HG03139 (cell line): ENCODE results near the gene ITPR1.
"Not testable (repeated sequence)": the region's sequence is repeated elsewhere in the genome, so short reads cannot be mapped to it uniquely, and the experiment has no call there.

Experiments used
- ATAC-seq: cut with Tn5 transposase; IDR thresholded peaks from one replicate; pipeline ENCODE4 v1.9.1; 2021; ENCODE audit not compliant: unreplicated experiment

Gene ITPR1

DNA sequence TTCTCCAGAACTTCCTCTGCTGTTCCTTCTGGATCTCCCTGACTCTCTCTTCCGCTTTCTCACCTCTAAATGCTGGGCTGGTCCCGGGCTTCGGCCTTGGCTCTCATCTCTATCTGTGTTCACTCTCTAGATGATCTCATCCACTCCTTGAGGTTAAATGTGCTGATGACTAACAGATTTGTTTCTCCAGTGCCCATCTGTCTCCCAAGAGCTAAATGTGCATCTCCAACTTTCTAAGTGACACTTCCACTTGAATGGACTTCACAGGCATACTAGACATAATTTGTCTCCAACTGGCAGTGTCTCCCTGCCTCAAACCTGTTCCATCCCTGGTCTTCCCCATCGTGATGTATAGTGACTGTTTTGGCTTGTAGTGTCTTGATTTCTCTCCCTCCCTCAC is 95.3 kb downstream of the ITPR1 start:
- no peak for ATAC-seq

DNA sequence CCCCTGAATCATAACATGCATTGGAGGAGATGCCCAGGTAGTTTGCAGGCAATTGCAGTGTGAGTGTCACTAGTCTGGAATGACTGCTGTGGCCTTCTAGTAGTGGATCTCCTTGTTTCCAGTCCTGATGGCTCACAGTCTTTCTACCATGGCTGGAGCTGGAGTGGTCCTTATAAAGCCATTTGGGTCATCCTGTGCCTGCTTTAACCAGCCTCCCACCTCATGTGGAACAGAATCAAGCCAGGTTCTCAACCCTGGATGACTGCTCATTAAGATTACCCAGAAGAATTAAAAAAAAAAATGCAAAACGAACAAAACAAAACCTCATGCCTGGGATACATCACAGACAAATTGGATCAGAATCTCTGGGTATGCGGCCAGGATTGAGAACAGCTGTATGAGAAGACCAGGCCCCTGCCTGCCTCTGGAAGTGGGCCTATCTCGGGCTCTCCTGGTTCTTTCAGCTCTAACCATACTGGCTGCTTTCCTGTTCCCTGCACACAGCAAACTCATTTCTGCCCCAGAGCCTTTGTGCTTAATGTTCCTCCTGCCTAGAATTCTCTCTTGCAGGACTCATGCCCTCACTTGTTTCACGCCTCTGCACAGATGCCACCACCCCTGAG is 96.4 kb downstream of the ITPR1 start:
- no peak for ATAC-seq

- ATAC-seq, result not testable (repeated sequence)
These were observed 97.7 kb downstream of the ITPR1 start for GRCh38 chr3:4590849-4591248.

DNA sequence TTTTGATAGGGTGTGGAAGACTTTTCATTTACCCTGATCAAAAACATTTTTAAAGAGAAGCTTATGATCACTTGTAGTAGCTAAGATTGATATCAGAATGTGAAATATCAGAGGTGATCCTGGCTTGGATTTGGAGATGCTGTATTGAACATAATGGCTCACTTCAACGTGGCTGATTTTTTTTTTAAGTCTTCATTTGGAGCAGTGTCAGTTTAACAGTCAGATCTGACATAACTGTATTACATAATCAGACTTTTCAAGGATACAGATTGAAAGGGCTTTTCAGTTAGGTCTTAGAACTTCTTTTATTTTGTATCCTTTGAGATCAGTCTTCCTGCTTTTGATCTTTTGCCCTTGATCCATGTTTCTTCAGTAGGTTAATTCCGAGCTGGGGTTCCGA is 98.5 kb downstream of the ITPR1 start:
- no peak for ATAC-seq

GRCh38 chr3:4593014-4593413 is 99.9 kb downstream of the ITPR1 start:
- ATAC-seq, result no peak

GRCh38 chr3:4595710-4596113 is 102.6 kb downstream of the ITPR1 start:
- no peak for ATAC-seq

DNA sequence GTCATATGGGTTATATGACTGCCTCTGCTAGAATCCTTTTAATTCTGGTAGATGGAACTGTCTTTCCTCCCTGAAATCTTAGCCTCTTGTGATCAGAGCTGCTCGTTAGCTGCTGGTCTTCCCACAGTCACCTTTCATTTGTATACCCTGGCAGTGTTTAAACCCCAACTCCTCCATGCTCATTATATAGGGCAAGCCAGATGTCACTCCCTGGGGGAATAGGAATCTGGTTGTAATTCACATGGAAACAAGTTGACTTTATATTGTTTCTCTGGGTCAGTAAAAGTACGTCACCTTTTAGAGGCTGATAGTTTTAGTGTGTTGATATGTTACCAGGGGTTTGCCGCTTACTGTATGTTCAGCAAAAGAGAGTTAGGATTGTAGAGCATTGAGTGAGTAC is 103.5 kb downstream of the ITPR1 start:
- ATAC-seq, result no peak

- no peak for ATAC-seq
These were observed 104.2 kb downstream of the ITPR1 start for GRCh38 chr3:4597208-4597985.

DNA sequence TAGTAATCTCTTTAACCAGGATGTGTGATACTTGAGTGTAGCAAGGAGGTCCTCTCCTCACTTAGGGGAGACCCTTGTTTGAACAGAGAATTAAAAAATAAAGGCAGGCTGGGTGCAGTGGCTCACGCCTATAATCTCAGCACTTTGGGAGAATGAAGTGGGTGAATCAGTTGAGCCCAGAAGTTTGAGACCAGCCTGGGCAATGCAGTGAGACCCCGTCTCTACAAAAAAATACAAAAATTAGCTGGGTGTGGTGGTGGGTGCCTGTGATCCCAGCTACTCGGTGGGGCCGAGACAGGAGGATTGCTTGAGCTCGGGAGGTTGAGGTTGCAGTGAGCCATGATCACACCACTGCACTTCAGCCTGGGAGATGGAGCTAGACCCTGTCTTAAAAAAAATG is 105.1 kb downstream of the ITPR1 start:
- not testable (repeated sequence) for ATAC-seq

GRCh38 chr3:4599612-4600011 is 106.5 kb downstream of the ITPR1 start:
- ATAC-seq, result no peak

- ATAC-seq, result no peak
These were observed 107.3 kb downstream of the ITPR1 start for GRCh38 chr3:4600493-4600892.

- no peak for ATAC-seq
These were observed 108.7 kb downstream of the ITPR1 start for GRCh38 chr3:4601892-4602291.

- ATAC-seq, result no peak
These were observed 111.5 kb downstream of the ITPR1 start for GRCh38 chr3:4604693-4605092.

- no peak for ATAC-seq
These were observed 113.8 kb downstream of the ITPR1 start for GRCh38 chr3:4606911-4607310.

- no peak for ATAC-seq
These were observed 120.2 kb downstream of the ITPR1 start for GRCh38 chr3:4613366-4613765.

DNA sequence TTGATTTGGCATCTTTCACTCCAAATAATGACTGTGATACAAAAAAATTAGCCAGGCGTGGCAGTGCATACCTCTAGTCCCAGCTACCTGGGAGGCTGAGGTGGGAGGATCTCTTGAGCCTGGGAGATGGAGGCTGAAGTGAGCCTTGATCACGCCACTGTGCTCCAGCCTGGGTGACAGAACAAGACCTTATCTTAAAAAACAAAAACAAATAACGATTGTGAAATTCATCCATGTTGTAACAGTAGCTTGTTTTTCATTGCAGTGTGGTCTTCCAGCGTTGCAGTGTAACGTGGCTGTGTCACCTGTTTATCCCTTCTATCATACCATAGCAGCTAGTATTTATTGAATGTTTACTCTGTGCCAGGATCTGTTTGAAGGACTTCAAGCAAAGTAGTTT is 120.9 kb downstream of the ITPR1 start:
- ATAC-seq, result no peak

DNA sequence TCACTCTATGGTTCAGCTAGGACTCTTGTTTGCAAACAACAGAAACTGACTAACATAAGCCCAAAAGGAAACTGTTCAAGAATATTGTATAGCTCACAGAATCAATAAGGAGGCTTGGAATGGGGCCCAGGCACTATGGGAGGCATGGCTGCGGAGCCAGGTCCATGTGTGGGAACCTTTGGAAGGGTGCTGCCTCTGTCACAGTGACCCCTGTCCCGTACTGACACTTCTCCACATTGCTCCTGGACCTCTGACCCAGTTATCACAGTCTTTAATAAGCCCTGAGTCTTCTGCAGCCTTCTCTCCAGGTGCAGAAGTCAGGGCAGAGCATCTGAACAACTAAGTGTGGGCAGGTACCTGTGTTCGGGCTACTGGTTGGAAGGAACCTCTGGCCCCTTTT is 121.8 kb downstream of the ITPR1 start:
- ATAC-seq, result no peak

DNA sequence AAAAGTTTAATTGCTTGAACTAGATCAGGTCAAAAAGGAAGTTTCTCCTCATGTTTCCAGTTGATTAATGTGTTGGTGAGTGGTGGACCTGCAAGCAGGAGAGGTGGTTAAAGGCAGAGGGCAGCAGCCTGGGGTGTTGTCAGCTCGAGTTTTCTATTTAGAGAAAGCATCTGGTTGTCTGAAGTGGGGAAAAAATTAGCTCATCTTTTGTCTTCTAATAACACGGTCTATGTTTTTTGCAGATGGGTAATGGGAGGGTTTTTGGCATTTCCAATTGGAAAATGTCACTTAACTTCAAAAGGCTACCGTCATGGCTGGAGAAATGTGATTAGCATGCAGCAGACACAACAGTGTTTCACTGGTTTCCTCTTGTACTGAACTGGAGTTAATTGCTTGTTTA is 122.6 kb downstream of the ITPR1 start:
- ATAC-seq, result no peak

DNA sequence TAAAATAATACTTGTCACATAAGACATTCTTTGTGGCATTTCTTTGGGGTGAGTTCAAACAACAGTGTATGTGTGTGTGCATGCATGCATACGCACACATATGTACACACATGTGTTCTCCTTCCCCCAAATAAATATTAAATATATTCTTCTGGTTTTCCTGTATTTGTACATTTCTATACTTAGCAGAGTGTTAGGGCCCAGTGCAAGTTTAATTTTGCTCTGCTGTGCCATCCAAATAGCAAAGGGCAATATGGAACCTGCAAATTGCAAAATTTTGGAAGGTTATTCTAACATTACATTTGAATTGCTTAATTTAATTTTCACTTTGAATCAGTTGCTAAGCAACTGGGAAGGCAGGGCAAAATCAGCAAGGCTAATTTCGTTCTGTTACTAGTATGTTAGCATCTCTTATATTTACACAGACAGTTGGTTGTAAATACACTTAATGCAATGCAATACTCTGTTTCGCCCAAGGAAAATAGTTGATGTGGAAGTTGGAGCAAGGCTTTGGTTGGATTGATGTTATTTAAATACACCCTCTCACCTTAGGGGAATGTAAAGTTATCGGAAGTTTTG is 130.4 kb downstream of the ITPR1 start:
- no peak for ATAC-seq

GRCh38 chr3:4627651-4628375 is 134.7 kb downstream of the ITPR1 start:
- no peak for ATAC-seq

- ATAC-seq, result no peak
These were observed 136.2 kb downstream of the ITPR1 start for GRCh38 chr3:4629095-4630007.
